ENCODE data around the gene GJA4.

The GJA4 gene

GRCh38 chr1:34842073-34842472 is 49.3 kb downstream of the GJA4 start:
- no peak for DNase-seq

DNA sequence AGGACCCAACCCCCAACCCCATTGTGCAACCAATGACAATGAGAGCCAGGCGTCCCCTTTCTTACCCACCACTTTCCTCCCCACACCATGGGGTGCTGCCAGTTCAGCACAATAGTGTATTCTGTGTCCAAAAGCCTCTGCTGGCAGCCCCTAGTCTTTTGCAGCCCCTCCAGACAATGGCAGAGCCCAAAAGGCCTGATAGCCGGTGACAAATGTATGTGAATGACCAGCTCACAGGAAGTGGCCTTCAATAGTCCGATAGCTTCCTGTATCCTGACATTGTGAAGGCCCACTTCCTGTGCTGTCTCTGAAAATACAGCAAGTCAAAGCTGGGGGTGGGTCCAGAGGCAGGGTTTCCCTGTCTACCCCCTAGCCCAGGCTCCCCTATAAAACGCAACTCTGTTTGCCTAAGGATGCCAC is 50.2 kb downstream of the GJA4 start:
- no peak for DNase-seq

- no peak for DNase-seq
Observed at GRCh38 chr1:34843392-34844251, 50.8 kb downstream of the GJA4 start.

GRCh38 chr1:34844252-34844634 is 51.4 kb downstream of the GJA4 start:
- DNase-seq, result no peak
